GM18861 (cell line): Measurements from ENCODE around the gene FGF18.
"Not testable (repeated sequence)": the region's sequence is repeated elsewhere in the genome, so short reads cannot be mapped to it uniquely, and the experiment has no call there.

Experiments
- ATAC-seq: cut with Tn5 transposase; IDR thresholded peaks from one replicate; pipeline ENCODE4 v1.9.1; 2021; ENCODE audit not compliant: unreplicated experiment

Gene FGF18

GRCh38 chr5:171418982-171419687 is at the start of gene FGF18:
TSS of gene FGF18 (plus strand) at chr5:171419647. CDS start at chr5:171420200, 553 bp downstream.
- ATAC-seq = peak; percentile 30

- ATAC-seq = no peak
Measured at GRCh38 chr5:171369898-171370297, 49.5 kb upstream of the FGF18 start.

GRCh38 chr5:171370881-171371280 is 48.6 kb upstream of the FGF18 start:
- not testable (repeated sequence) for ATAC-seq

- ATAC-seq = no peak
Measured at GRCh38 chr5:171371326-171371725, 48.1 kb upstream of the FGF18 start.

GRCh38 chr5:171379961-171380360 is 39.5 kb upstream of the FGF18 start:
- no peak for ATAC-seq

- not testable (repeated sequence) for ATAC-seq
Measured at GRCh38 chr5:171384416-171384815, 35.0 kb upstream of the FGF18 start.

GRCh38 chr5:171384999-171385398 is 34.4 kb upstream of the FGF18 start:
- not testable (repeated sequence) for ATAC-seq

- ATAC-seq = no peak
Measured at GRCh38 chr5:171386006-171386671, 33.3 kb upstream of the FGF18 start.

GRCh38 chr5:171386861-171387344 is 32.5 kb upstream of the FGF18 start:
- ATAC-seq = no peak

GRCh38 chr5:171387345-171387969 is 32.0 kb upstream of the FGF18 start, which contains the start of gene NPM1:
TSS of gene NPM1 (plus strand) at chr5:171387849. CDS start at chr5:171387949, 100 bp downstream.
- peak; percentile 83 for ATAC-seq

GRCh38 chr5:171387970-171388815 is 31.3 kb upstream of the FGF18 start:
- no peak for ATAC-seq

GRCh38 chr5:171388816-171389168 is 30.7 kb upstream of the FGF18 start:
- ATAC-seq = no peak

- no peak for ATAC-seq
Measured at GRCh38 chr5:171390883-171391677, 28.4 kb upstream of the FGF18 start.

GRCh38 chr5:171391996-171392577 is 27.4 kb upstream of the FGF18 start:
- no peak for ATAC-seq

GRCh38 chr5:171392585-171393159 is 26.8 kb upstream of the FGF18 start:
- ATAC-seq = no peak

- ATAC-seq = no peak
Measured at GRCh38 chr5:171395042-171395441, 24.4 kb upstream of the FGF18 start.

- ATAC-seq = not testable (repeated sequence)
Measured at GRCh38 chr5:171396583-171396982, 22.9 kb upstream of the FGF18 start.

- no peak for ATAC-seq
Measured at GRCh38 chr5:171397190-171397589, 22.3 kb upstream of the FGF18 start.

GRCh38 chr5:171397599-171397998 is 21.8 kb upstream of the FGF18 start:
- ATAC-seq = no peak
